Keratinocyte (primary cell): ENCODE results near the gene UNC119B. TPM values are rescaled to one million over a fixed set of nuclear protein-coding genes. Genes with fewer than 3 reads are reported as not detected.
"Not testable (repeated sequence)": the region's sequence is repeated elsewhere in the genome, so short reads cannot be mapped to it uniquely, and the experiment has no call there.

Source experiments
- DNase-seq: peaks from one replicate; pipeline ENCODE4 v3.0.0-alpha.2; 2011; ENCODE audit warnings: low read depth, missing footprints, low spot score
- FAIRE-seq: peaks from 2 replicates; lab custom pipeline; 2011; peaks lifted over from hg19 to GRCh38; lab: Jason Lieb, UNC
- H2AFZ ChIP-seq: 2 replicates; pipeline ENCODE4 v1.6.0; 2012; ENCODE audit warnings: low read length, control low read depth, inconsistent platforms; ENCODE audit not compliant: control insufficient read depth
- H3K27ac ChIP-seq: 2 replicates; pipeline ENCODE4 v1.5.1; 2011; ENCODE audit warnings: low read length; ENCODE audit not compliant: control insufficient read depth, insufficient read depth
- H3K27me3 ChIP-seq: 3 replicates; pipeline ENCODE4 v1.6.0; 2011; ENCODE audit warnings: low read length; ENCODE audit not compliant: control insufficient read depth, insufficient read depth; ENCODE audit errors: extremely low read depth
- H3K36me3 ChIP-seq, 2 experiments: 2 replicates in 1 of 2; 3 replicates in 1 of 2; pipeline ENCODE4 v1.5.1; 2011; ENCODE audit warnings: low read length in 2 of 2, mild to moderate bottlenecking in 1 of 2; ENCODE audit not compliant: control insufficient read depth in 2 of 2, insufficient read depth in 2 of 2; ENCODE audit errors: extremely low read depth in 1 of 2
- H3K4me1 ChIP-seq: 3 replicates; pipeline ENCODE4 v1.5.1; 2011; ENCODE audit warnings: low read length; ENCODE audit not compliant: control insufficient read depth, insufficient read depth; ENCODE audit errors: extremely low read depth
- H3K4me2 ChIP-seq: 3 replicates; pipeline ENCODE4 v1.6.0; 2011; ENCODE audit warnings: low read depth, low read length; ENCODE audit not compliant: control insufficient read depth, insufficient read depth; ENCODE audit errors: extremely low read depth
- H3K4me3 ChIP-seq, 3 experiments: fragments of 200-600 bp in 1 of 3; sonication (generic) in 1 of 3; 2 replicates in 2 of 3; 3 replicates in 1 of 3; pipeline ENCODE4 v1.5.1; 2011 to 2016; ENCODE audit warnings: low read length in 3 of 3, mild to moderate bottlenecking in 3 of 3, control low read depth in 2 of 3, inconsistent platforms in 1 of 3, low read depth in 1 of 3, mixed read lengths in 1 of 3, mixed run types in 1 of 3, moderate library complexity in 1 of 3; ENCODE audit not compliant: control insufficient read depth in 2 of 3, insufficient read depth in 2 of 3; ENCODE audit errors: extremely low read depth in 1 of 3
- H3K79me2 ChIP-seq: 2 replicates; pipeline ENCODE4 v1.6.0; 2012; ENCODE audit warnings: low read length; ENCODE audit not compliant: control insufficient read depth, insufficient read depth
- H3K9ac ChIP-seq: 3 replicates; pipeline ENCODE4 v1.6.0; 2011; ENCODE audit warnings: low read length; ENCODE audit not compliant: control insufficient read depth, insufficient read depth; ENCODE audit errors: extremely low read depth
- H3K9me1 ChIP-seq: 3 replicates; pipeline ENCODE4 v1.6.0; 2011; ENCODE audit warnings: low read length; ENCODE audit not compliant: control insufficient read depth, insufficient read depth; ENCODE audit errors: extremely low read depth
- H3K9me3 ChIP-seq: 2 replicates; pipeline ENCODE4 v1.5.1; 2012; ENCODE audit warnings: low read depth, low read length; ENCODE audit not compliant: control insufficient read depth
- H4K20me1 ChIP-seq: 3 replicates; pipeline ENCODE4 v1.6.0; 2011; ENCODE audit warnings: low read length; ENCODE audit not compliant: control insufficient read depth, insufficient read depth; ENCODE audit errors: extremely low read depth
- dilution Hi-C: fragments of 300-500 bp; cut with MboI; formaldehyde crosslinking; loops from one replicate; pipeline ENCODE4 v1.7.0; 2020; ENCODE audit warnings: low sequenced_read_pairs; ENCODE audit not compliant: extremely low pct_ligation_motif_present
- polyA plus RNA-seq, 5 experiments: library from polyadenylated mRNA; depleted of rRNA in 3 of 5; stranded (reverse) in 3 of 5; stranded (forward) in 1 of 5; unstranded in 1 of 5; fragments of >200 nt; gene quantifications; 1 replicate in 1 of 5; 2 replicates in 3 of 5; 3 replicates in 1 of 5; pipeline versions ENCODE4 v1.2.1 to v1.2.3, GENCODE V29; 2011 to 2012; ENCODE audit warnings: missing spikeins in 2 of 5, low read depth in 1 of 5, low replicate concordance in 1 of 5
- TF ChIP-seq, protein P1 (sequence below), 3 experiments: IDR thresholded peaks in 1 of 3; conservative IDR thresholded peaks in 1 of 3; optimal IDR thresholded peaks in 1 of 3; 2 replicates in 2 of 3; 3 replicates in 1 of 3; pipeline versions ENCODE3 to v1.5.1; 2011; ENCODE audit warnings: low read length in 3 of 3, mild to moderate bottlenecking in 3 of 3, moderate library complexity in 2 of 3, control low read depth in 1 of 3, inconsistent platforms in 1 of 3; ENCODE audit not compliant: insufficient read depth in 2 of 3; ENCODE audit errors: extremely low read depth in 1 of 3

UNC119B gene
- polyA plus RNA-seq, 1 donor (not counting 4 experiments of a cell fraction or from before 2014, with no cell fraction given) = 22.0 TPM

DNA sequence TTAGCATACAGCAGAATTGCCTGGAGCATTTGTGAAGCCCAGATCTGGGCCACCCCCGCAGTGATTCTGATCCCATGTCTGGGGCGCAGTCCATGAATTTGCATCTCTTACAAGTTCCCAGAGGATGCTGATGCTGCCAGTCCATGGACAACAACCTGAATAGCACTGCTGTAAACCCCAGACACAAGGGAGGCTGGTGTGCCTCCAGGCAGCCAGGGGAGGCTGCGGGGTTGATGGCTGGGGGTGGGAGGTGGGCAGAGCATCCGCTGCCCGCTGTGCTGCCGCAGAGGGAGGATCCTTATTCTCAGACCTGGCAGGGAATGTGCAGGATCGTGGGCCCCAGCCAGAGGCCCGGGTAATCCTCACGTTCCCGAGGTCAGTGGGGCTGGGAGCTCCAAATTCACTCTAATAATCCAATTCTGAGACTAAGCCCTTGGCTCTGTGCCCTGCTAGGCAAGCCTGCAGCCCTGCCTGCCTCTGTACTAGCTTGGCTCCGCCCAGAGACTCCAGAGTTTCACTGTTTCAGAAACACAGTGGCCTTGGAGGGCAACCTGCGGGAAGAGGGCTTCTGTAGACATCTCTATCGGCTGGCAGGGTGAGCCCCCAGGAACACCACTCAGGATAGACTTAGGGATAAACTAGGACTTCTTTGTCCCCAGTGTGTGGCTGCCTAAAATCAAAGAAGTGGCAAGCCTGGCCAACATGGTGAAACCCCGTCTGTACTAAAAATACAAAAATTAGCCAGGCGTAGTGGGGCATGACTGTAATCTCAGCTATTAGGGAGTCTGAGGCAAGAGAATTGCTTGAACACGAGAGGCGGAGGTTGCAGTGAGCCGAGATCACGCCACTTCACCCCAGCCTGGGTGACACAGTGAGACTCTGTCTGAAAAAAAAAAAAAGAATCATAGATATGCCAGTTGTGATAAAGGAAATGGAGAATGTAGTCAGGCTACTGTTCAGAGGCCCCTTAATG, 41.1 kb upstream of the UNC119B start:
- no peaks in the 10 kb centered on the region for H3K9me1 ChIP-seq
- H3K36me3 ChIP-seq = no peaks in the 10 kb centered on the region
- H3K4me3 ChIP-seq = peak overlapping the region in 1 of 3 experiments; percentile 7
- no peaks in the 10 kb centered on the region for H3K27me3 ChIP-seq
- no peaks in the 10 kb centered on the region for H3K9me3 ChIP-seq
- no peaks in the 10 kb centered on the region for H4K20me1 ChIP-seq
- H2AFZ ChIP-seq = peak overlapping the region; percentile 64
- no peaks in the 10 kb centered on the region for H3K79me2 ChIP-seq
- FAIRE-seq = peak; percentile 49
- peaks cover 5% of the 10 kb centered on the region for H3K4me1 ChIP-seq
- no peak for DNase-seq
- H3K9ac ChIP-seq = no peak overlapping the region
- dilution Hi-C loops = no loop called here
- H3K4me2 ChIP-seq = peak overlapping the region; percentile 49
- H3K27ac ChIP-seq = no peak overlapping the region
- TF ChIP-seq, protein P1, sequence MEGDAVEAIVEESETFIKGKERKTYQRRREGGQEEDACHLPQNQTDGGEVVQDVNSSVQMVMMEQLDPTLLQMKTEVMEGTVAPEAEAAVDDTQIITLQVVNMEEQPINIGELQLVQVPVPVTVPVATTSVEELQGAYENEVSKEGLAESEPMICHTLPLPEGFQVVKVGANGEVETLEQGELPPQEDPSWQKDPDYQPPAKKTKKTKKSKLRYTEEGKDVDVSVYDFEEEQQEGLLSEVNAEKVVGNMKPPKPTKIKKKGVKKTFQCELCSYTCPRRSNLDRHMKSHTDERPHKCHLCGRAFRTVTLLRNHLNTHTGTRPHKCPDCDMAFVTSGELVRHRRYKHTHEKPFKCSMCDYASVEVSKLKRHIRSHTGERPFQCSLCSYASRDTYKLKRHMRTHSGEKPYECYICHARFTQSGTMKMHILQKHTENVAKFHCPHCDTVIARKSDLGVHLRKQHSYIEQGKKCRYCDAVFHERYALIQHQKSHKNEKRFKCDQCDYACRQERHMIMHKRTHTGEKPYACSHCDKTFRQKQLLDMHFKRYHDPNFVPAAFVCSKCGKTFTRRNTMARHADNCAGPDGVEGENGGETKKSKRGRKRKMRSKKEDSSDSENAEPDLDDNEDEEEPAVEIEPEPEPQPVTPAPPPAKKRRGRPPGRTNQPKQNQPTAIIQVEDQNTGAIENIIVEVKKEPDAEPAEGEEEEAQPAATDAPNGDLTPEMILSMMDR (optimal IDR thresholded peaks at IDR 0.05 in 1 of 3, IDR thresholded peaks at IDR 0.05 in 1 of 3, conservative IDR thresholded peaks at IDR 0.05 in 1 of 3; ENCODE audit: extremely low read depth in 1 of 3, insufficient read depth in 2 of 3, low read length in 3 of 3) = no peak

DNA sequence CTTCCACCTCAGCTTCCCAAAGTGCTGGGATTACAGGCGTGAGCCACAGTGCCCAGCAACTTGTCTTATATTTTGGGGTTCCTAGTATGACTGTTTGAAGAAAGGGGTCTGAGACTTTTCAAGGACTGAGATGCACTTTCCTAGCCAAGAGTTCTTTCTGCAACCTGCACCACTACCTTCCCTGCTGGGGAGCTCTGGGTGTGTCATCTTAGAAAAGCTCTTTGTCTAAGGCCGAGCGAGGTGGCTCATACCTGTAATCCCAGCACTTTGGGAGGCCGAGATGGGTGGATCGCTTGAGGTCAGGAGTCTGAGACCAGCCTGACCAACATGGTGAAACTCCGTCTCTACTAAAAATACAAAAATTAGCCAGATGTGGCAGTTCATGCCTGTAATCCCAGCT, 40.0 kb upstream of the UNC119B start:
- H4K20me1 ChIP-seq, H3K36me3 ChIP-seq, H2AFZ ChIP-seq, H3K27ac ChIP-seq, FAIRE-seq, H3K9me1 ChIP-seq, H3K4me3 ChIP-seq, H3K79me2 ChIP-seq, dilution Hi-C loops, H3K4me2 ChIP-seq, DNase-seq, H3K27me3 ChIP-seq, H3K9me3 ChIP-seq, H3K9ac ChIP-seq, H3K4me1 ChIP-seq: not testable (repeated sequence)
